ENCODE measurements around the gene ZDHHC14.
"Not testable (repeated sequence)": the region's sequence is repeated elsewhere in the genome, so short reads cannot be mapped to it uniquely, and the experiment has no call there.

Gene ZDHHC14

GRCh38 chr6:157714153-157714490, 333.1 kb downstream of the ZDHHC14 start:
- no peak overlapping the region for H3K4me3 ChIP-seq (ENCODE audit: low read depth, low read length)
- no peak for TF ChIP-seq CTCF (IDR thresholded peaks at IDR 0.05; ENCODE audit: low read depth, low read length)

GRCh38 chr6:157715728-157716164, 334.8 kb downstream of the ZDHHC14 start:
- TF ChIP-seq CTCF (IDR thresholded peaks at IDR 0.05; ENCODE audit: low read depth, low read length) = no peak
- H3K4me3 ChIP-seq (ENCODE audit: low read depth, low read length) = no peak overlapping the region

GRCh38 chr6:157716251-157716995, 335.4 kb downstream of the ZDHHC14 start:
- no peak for TF ChIP-seq CTCF (IDR thresholded peaks at IDR 0.05; ENCODE audit: low read depth, low read length)
- no peak overlapping the region for H3K4me3 ChIP-seq (ENCODE audit: low read depth, low read length)

- no peak overlapping the region for H3K4me3 ChIP-seq (ENCODE audit: low read depth, low read length)
- no peak for TF ChIP-seq CTCF (IDR thresholded peaks at IDR 0.05; ENCODE audit: low read depth, low read length)
Observed at GRCh38 chr6:157717340-157717748, 336.4 kb downstream of the ZDHHC14 start.

GRCh38 chr6:157718503-157719187, 337.7 kb downstream of the ZDHHC14 start:
- TF ChIP-seq CTCF (IDR thresholded peaks at IDR 0.05; ENCODE audit: low read depth, low read length) = no peak
- no peak overlapping the region for H3K4me3 ChIP-seq (ENCODE audit: low read depth, low read length)

- H3K4me3 ChIP-seq (ENCODE audit: low read depth, low read length) = not testable (repeated sequence)
Observed at GRCh38 chr6:157720964-157721363, 340.0 kb downstream of the ZDHHC14 start.

- TF ChIP-seq CTCF (IDR thresholded peaks at IDR 0.05; ENCODE audit: low read depth, low read length) = no peak
Observed at GRCh38 chr6:157721426-157721825, 340.4 kb downstream of the ZDHHC14 start.

More at GRCh38 chr6:157721426-157721825, 340.4 kb downstream of the ZDHHC14 start:
- H3K4me3 ChIP-seq (ENCODE audit: low read depth, low read length) = no peak overlapping the region
